ENCODE data around the gene PDE6A. TPM values are rescaled to one million over a fixed set of nuclear protein-coding genes. Genes with fewer than 3 reads are reported as not detected.

Gene PDE6A
- total RNA-seq, 1 donor from 2014 or later: 0.35 TPM

GRCh38 chr5:149930749-149931574, 13.6 kb downstream of the PDE6A start:
- no peak for DNase-seq (ENCODE audit: low read depth)

- DNase-seq (ENCODE audit: low read depth): no peak
Observed at GRCh38 chr5:149930043-149930748, 14.4 kb downstream of the PDE6A start.

GRCh38 chr5:149924486-149924885, 20.1 kb downstream of the PDE6A start:
- DNase-seq (ENCODE audit: low read depth): no peak

DNA sequence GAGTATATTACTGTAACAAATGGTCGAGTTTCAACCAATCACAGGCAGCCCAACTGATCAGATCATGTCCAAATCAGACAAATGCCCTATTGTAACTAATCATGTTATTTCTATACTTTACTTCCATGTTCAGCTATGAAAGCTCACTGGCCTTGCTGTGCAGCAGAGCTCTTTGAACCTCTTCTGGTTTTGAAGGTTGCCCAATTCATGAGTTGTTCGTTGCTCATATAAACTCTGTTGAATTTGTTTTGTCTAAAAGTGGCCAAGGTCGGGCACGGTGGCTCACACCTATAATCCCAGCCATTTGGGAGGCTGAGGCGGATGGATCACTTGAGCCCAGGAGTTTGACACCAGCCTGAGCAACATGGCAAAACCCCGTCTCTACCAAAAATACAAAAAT, 21.6 kb downstream of the PDE6A start:
- no peak for DNase-seq (ENCODE audit: low read depth)

- no peak for DNase-seq (ENCODE audit: low read depth)
Observed at GRCh38 chr5:149921597-149921996, 23.0 kb downstream of the PDE6A start.

- peak; percentile 73 for DNase-seq (ENCODE audit: low read depth)
Observed at GRCh38 chr5:149917073-149917676, 27.4 kb downstream of the PDE6A start.

GRCh38 chr5:149916334-149917072, 28.1 kb downstream of the PDE6A start:
- peak; percentile 40 for DNase-seq (ENCODE audit: low read depth)

- DNase-seq (ENCODE audit: low read depth): no peak
Observed at GRCh38 chr5:149915392-149916260, 29.0 kb downstream of the PDE6A start.

- no peak for DNase-seq (ENCODE audit: low read depth)
Observed at GRCh38 chr5:149913436-149914419, 30.9 kb downstream of the PDE6A start.

DNA sequence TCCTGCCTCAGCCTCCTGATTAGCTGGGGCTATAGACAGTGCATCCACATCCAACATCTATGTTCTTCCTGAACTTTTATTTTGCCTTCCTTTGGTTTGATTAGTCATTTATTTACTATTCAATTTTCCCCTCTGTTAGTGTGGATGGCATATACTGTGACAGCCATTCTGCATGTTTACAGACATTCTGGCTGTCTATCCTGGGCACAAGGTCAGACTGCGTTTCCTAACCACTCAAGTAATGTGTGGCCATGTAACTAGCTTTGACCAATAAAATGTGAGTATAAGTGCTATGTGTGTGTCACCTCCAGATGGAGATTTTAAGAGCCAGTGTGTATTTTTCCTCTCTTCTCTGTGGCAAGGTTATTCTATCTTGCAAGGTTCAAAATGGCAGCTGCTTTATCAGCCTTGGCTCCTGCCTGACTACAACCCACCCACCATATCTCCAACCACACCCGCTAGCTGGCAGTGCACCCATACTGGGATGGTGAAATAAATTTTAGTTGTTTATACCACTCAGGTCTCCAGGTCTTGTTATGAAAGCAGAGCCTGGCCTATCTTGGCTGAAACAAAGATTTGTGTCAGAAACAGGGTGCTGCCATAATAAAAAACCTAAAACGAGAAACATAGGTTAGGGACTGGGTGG, 32.2 kb downstream of the PDE6A start:
- no peak for DNase-seq (ENCODE audit: low read depth)

DNA sequence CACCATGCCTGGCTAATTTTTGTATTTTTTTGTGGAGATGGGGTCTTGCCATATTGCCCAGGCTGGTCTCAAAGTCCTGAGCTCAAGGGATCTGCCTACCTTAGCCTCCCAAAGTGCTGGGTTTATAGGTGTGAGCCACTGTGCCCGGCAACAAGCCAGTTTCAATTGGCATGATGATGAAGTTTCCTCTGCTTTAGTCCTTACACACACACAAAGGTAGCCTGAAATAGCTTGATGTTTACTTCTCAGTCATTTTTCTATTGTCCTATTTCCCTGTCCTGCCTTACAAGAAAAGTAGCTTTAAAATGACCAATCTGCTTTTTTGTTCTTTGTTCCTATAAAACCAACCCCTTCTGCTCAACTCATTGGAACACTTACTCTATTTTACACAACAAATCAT, 33.6 kb downstream of the PDE6A start:
- DNase-seq (ENCODE audit: low read depth): no peak

- DNase-seq (ENCODE audit: low read depth): no peak
Observed at GRCh38 chr5:149907828-149908227, 36.8 kb downstream of the PDE6A start.

DNA sequence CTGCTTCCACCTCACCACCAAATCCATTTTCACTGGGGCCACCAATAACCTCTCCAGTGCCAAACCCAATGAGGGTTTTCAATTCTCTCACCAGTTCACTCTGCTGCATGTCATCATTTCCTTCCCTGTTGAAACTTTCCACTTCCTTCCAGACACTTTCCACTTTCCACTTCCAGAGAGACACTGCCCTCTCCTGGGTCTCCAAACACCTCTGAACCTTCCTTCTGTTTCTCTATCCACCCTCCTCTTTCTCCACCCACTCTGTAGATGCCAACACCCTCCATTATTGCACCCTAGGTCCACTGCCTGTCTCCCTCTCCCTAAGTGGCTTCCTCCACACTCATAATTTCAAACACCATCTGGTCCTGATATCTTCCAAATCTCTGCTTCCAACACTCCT, 39.6 kb downstream of the PDE6A start:
- DNase-seq (ENCODE audit: low read depth): no peak

DNA sequence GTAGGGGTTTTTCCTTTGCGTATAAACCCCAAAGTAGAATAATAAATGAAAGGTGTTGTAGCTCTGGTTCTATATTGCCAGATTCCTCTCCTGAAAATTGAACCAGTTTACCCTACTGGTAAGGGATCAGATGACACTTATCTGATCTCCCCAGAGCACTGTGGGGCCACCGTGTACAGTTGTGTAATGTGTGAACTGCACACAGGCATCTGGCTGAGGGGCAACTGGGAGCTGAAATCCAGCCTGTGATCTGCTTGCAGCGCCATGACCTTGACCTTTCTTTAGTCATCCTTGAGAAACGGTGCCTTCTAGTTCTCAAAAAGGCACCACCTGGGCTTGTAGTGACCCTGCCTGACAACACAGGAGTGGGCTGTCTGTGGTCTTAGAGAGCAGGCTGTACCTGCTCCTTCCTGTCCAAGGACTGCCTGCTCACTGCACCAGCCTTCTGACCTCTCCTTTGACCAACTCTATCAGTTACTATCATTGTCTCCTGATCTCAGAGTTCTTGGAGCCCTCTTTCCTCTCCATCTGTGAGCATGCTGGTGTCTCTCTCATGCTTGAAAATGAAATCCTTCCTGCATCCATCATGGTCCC, 40.2 kb downstream of the PDE6A start:
- no peak for DNase-seq (ENCODE audit: low read depth)

DNA sequence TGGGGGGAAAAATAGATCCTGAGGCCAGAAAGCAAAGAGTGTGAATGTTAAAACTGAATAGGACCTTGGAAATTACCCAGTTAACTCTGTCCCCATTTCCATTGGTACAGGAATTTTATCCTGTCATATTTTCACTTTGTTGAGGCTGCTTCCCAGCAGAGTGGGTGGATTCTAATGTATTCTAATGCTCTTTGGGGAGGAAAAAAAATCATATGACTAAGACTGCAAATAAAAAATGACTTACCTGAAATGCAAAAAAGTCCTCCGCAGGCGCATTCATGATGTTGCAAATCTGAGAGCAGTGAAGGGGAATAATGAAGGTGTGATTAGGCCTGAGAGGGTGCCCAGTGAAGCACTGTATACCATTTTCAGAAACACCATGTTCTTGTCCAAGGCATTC, 41.2 kb downstream of the PDE6A start:
- DNase-seq (ENCODE audit: low read depth): no peak

DNA sequence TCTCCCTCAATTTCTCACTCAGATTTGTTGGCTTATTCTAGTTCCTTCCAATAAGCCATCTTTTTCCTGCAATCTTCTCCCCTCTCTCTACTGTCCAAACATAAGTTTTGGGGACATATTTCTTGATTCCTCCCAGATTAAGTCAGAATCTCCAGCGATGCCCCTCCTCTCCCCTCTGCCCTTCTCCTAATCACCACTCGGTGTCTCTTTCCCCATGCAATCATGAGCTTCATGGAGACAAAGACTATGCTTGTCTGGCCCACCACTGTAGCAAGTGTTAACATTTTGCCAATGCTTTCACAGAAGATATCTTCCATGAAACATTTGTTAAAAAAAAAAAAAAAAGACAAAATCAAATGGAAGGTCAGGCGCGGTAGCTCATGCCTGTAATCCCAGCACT, 42.4 kb downstream of the PDE6A start:
- no peak for DNase-seq (ENCODE audit: low read depth)

DNA sequence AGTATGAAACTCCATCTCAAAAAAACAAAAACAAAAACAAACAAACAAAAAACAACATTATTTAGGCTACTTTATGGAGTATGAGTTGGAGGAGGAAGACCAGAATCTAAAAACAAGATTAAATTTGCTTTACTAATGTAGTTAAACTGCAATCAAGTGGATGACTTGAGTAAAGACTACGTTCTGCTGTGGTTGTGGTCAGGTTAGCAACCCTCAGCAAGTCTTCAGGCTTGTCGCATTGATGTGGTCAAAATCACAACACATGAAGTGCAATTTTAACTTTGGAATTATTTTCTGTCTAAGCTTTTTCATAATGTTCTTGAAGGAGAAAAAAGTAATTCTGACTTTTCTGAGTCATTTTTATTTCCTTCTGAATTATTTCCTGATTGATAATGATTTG, 43.1 kb downstream of the PDE6A start:
- DNase-seq (ENCODE audit: low read depth): no peak

DNA sequence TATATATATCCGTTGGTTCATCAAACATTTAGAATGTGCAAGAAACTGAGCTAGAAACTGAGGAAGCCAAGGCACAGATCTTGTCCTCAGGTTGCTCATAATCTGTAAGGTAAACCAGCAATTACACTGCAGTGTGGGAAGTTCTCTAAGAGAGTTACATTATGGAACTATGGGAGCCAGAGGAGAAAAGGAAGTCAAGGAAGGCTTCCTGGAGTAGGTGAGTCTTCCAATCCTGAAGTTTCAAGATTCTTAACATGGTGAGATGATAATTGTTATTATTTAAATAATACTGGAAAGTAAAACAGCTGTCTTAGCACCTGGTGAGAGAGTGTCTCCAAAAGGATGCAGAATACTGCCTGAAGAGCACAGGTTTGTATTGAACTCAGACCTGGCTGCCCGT, 44.2 kb downstream of the PDE6A start:
- DNase-seq (ENCODE audit: low read depth): no peak

Measured in myocyte (in vitro differentiated cells).